OCI-LY7 (cell line): Measurements from ENCODE around the gene SMARCAL1.

Experiments used
- EZH2phosphoT487 ChIP-seq: fragments of 200-600 bp; sonication (generic); IDR thresholded peaks from 2 replicates; pipeline ENCODE4 v1.6.1; 2018; ENCODE audit warnings: low read depth, borderline replicate concordance, mild to moderate bottlenecking, mixed run types, antibody characterized with exemption, low read length, moderate library complexity, mixed read lengths
- TF ChIP-seq, protein P1 (sequence below): fragments of 200-600 bp; sonication (generic); conservative IDR thresholded peaks from 2 replicates; pipeline ENCODE4 v1.5.1; 2014; ENCODE audit warnings: mild to moderate bottlenecking, antibody characterized with exemption, low read length, moderate library complexity, mixed read lengths

DNA sequence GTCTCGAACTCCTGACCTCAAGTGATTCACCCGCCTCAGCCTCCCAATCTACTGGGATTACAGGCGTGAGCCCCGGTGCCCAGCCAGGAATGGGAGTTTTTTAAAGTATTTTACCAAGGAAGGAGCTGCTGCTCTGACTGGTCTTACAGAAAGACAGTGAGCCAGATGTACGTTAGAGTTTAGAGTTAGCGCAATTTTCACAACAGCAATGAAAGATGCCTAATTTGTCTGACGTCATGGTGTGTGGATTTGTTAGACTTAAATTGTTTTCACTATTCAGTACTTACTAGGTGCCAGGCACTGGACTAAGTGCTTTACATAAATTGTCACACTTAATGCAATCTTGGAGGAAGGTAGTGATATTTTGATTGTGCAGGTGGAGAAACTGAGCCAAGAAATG lies 74.0 kb downstream of the SMARCAL1 start:
- no peak for TF ChIP-seq EZH2phosphoT487
- TF ChIP-seq, protein P1, sequence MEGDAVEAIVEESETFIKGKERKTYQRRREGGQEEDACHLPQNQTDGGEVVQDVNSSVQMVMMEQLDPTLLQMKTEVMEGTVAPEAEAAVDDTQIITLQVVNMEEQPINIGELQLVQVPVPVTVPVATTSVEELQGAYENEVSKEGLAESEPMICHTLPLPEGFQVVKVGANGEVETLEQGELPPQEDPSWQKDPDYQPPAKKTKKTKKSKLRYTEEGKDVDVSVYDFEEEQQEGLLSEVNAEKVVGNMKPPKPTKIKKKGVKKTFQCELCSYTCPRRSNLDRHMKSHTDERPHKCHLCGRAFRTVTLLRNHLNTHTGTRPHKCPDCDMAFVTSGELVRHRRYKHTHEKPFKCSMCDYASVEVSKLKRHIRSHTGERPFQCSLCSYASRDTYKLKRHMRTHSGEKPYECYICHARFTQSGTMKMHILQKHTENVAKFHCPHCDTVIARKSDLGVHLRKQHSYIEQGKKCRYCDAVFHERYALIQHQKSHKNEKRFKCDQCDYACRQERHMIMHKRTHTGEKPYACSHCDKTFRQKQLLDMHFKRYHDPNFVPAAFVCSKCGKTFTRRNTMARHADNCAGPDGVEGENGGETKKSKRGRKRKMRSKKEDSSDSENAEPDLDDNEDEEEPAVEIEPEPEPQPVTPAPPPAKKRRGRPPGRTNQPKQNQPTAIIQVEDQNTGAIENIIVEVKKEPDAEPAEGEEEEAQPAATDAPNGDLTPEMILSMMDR: no peak
